GM21737 (cell line): Measurements from ENCODE around the gene CD52.

Experiments used
- ATAC-seq: cut with Tn5 transposase; IDR thresholded peaks from one replicate; pipeline ENCODE4 v1.9.1; 2021; ENCODE audit warnings: mild to moderate bottlenecking, moderate library complexity; ENCODE audit not compliant: unreplicated experiment

Gene CD52

DNA sequence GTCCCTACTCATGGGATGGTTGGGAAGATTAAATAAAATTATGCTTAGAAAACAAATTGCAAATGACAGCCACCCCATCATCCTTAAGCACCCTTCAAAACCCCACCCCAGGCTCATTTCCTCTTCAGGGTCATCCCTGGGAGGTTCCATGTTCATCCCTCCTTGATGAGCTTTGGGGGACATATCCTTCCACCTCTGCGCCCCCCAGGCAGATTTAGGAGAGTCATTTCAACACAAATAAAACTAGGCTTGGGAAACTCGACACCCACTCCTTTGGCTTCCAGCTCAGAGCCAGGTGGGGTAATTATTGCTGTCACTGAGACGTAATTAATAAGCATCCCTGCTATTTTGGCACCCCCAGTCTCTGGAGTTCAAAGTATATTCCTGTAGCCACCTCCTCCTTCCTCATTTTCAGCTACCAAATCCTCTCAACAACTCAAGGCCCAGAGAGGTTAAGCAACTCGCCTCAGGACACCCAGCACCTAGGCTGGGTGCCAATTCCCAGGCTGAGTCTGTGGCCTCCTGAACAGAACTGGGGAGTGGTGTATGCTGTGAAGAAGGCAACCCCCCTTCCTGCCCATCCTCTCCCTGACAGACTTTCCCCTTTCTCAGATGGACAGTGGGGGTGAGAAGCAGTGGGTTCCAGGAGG is 35.6 kb downstream of the CD52 start:
- ATAC-seq = no peak

DNA sequence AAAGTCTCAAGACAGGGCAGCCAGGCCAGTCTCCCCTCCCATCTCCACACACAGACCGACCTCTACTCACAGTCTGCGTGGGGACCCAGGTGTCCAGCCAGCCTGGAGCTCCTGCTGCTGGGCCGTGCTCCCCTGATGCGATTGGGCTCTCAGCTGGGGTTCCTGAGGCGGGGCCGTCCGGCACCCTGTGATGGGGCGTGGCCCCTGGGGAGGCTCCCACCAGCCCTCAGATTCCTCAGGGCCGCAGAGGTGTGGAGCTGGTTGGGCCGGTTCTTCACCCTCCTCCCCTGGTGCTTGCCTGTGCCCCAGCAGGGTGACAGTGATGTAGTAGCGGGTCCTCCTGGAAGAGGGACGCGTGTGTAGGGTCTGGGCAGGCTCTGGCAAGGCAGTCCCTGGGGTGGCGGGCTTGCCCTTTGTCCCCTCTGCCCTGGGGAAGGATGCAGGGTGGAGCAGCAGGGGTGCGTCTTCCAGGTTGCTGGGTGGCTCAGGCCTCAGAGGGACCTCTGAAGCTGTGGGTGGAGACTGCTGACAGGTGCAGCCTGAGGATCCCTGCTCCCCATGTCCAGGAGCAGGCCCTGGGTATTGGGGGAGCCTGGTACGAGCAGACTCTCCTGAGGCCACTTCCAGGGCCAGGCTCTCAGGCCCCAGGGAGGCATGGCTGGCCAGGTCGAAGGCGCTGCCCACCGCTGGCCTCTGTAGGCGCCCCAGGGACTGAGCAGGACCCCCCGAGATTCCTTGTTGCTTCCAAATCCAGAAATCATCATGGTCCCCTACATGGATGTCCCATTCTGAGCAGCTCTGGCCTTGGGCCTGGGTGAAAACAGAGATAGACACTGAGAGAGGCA is 36.4 kb downstream of the CD52 start, which contains the start of gene CRYBG2:
TSS of gene CRYBG2 (minus strand) at position 155 of the 845 bp plus-strand sequence. CDS start 7,473 bp downstream, outside the sequence.
- ATAC-seq = no peak

DNA sequence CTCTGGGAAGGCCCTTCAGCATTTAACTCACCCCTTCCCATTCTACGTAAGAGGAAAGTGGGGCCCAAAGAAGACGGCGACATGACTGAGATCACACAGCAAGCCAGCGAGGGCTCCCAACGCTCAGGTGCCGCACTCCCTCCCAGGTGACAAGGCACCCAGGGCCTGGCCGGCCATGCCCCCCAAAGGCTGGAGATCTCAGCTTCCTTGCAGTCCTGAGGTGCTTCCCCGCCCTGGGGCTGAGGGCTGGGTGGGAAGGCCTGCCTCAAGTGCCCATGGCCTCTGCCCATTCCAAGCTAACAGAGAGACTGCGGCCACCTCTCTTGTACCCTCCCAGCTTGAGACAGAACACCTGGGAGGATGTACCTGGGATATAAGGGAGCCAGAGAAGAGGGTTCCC is 37.2 kb downstream of the CD52 start:
- ATAC-seq = no peak

DNA sequence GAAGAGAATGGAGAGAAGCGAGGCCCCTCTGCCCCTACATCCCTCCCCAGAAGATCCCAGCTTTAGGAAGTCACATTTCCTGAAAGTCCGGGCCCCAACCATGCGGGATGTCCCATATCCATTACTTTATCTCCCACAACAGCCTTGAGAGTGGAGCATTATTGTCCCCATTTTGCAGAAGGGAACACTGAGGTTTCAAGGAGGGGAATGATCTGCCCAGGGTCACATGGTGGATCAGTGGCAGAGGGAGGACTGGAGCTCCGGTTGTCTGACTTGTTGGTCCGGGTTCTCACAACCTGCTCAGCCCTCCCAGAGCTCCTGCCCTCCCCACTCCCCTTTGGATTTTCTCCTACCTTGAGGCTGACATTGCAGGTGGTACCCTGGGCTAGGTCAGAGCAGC is 38.3 kb downstream of the CD52 start:
- ATAC-seq = no peak

DNA sequence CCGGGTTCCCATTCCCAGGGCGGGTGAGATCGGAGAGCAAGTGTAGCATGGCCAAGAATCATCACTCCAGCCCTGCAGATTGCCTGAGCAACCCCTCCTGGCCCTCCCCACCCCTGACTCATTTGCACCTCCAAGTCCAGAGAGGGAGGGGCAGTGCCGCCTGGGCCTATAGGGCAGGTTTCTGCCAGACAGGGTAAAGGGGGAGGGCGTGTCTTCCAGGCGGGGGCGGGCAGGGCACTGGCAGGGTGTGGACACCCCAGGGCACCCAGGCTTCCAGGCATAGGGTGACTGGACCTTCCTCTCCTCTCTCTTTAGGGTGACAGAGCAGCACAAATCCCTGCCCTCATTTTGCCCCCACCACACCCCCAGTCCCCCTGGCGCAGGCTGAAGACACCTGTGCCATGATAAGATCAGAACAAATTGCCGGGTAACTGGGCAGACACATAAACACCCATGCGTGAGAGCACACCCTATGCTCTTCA is 39.4 kb downstream of the CD52 start:
- ATAC-seq = no peak

DNA sequence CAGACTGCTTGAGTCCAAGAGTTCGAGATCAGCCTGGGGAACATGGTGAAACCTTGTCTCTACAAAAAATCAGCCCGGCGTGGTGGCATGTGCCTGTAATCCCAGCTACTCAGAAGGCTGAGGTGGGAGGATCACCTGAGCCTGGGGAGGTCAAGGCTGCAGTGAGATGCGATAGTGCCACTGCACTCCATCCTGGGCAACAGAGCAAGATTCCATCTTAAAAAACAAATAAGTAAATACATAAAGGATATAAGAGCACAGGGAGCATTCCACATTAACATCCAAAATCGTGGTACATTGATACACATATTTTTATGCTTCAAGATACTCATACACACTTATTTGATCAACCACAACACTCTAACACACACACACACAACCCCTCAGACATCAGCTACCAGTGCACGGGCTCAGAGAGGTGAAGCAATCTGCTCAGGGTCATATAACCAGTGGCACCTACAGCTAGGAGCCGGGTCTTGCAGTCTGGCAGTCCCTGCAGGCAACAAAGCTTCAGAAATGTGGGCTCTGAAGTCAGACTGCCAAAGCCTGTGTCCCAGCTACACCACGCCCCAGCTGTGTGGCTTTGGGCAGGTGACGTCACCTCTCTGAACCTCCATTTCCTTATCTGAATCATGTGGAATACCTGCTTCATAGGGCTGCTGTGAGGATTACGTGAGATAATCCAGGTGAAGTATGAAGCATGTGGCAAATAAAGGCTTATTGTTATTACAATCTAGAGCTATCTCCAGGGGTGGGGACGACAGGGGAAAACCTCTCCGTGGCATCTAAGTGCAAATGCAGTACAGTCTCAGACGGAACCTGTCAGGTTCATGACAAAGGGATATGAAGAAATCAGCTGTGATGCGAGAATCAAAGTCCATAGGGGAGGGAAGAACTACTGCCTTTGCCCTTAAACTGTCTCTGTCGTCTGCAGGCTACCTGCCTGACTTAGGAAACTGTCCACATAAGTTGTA is 40.9 kb downstream of the CD52 start:
- ATAC-seq = no peak

DNA sequence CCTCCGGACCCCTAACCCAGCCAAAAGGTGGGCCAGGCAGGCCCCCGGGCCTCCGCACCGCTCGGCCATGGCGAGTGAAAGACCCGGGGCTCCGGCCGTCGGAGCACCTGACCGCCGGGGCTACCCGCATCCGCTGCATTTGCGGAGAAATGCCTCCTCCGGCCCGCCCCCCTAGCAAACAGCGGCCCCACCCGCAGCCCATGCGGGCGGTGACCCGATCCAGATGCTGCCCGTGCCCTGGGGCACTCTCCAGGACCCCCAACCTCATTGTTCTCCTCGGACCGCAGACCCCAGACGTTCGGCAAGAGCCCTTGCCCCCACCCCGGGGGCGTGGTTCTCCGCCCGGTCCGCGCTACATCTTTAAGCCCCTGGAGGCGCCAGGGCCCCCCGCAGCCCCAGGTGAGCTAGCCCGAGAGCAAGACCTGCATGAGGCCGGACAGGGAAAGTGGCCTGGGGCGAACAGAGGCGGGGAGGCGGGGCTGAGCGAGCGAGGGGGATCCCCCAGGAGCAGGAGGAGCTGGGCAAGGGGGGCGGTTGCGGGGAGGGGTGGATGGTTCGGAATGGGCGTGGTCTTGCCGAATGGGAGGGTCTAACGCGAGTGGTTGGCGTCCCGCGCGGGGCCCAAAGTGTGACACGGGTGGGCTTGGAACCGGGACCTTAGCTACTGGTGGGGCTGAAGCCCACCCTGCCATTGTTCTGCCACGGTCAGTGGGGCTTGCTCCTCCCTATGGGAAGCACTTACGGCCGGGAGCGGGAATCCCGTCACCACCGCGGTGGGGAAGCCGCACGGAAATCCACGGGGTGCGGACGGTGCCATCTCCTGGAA is 42.4 kb downstream of the CD52 start:
- no peak for ATAC-seq

DNA sequence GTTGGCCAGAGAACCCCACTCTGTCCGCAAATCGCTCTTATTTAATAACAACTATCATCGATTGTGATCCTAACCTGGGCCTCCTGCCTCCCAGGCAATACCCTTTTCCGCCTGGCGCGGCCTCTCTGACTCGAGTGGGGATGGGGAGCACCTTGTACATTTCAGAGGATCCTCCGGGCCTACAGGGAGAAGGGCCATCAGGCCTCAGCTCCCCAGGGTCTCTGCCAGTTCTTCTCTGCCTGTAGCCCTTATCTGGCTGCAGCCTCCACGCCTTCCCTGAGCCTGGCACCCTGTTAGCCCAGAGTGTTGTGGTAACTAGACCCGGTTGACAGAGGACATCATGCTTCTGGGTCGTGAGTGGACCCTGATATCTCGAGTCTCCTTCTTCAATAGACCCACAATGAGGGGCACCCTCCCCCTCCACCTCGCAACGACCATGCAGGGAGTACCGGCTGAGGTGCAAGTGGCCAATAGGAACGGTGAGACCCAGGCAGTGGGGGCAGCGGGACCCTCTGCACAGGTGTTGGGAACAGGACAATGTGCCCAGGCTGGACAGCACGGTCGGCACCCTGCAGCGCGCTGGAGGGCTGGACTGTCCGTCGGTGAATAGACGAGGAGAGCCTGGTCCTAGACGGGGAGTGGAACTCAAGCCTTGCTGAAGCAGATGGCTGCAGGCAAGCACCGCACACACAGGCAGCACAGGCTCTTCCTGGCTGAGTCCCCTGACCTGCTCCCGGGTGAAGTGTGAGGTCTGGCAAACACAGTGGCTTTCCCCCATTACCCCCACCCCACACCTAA is 43.2 kb downstream of the CD52 start:
- ATAC-seq = no peak

DNA sequence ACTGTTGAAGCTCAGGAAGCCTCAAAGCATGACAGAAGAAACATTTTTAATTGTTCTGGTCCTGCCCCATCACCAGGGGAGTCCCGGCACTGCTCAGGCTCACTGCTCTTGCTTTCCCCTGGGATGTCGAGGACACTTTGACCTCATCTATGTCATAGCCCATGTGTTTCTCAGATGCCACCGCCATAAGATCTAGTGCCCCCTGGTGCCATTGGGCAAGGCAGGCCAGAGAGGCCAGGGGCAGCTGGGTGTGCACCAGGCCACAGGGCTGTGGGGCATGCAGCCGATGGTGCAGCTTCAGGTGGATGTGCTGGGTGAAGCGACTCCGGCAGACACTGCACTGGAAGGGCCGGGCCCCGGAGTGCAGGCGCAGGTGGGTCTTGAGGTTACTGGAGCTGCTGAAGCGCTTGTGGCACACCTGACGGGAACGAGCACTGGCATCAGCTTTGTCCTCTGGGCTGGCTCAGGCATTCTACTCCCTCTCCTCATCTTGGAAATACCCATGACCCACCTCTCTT is 43.9 kb downstream of the CD52 start:
- no peak for ATAC-seq

DNA sequence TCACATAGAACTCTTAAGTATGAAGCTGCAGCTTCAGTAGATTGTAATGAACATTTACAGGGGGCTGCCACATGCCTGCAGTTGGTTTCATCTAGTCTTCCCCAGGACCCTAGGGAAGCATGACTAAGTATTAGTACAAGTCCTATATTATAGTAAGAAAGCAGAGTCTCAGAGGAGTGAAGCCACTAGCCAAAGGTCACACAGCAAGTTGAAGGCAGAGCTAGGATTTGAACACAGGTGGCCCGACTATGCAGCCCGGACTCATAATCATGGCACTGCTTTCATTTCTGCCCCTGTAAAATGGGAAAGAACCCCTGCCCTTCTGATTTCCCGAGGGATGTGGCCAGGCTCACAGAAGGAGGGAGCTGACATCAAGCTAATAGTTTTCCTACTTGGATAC is 44.6 kb downstream of the CD52 start:
- ATAC-seq = no peak

DNA sequence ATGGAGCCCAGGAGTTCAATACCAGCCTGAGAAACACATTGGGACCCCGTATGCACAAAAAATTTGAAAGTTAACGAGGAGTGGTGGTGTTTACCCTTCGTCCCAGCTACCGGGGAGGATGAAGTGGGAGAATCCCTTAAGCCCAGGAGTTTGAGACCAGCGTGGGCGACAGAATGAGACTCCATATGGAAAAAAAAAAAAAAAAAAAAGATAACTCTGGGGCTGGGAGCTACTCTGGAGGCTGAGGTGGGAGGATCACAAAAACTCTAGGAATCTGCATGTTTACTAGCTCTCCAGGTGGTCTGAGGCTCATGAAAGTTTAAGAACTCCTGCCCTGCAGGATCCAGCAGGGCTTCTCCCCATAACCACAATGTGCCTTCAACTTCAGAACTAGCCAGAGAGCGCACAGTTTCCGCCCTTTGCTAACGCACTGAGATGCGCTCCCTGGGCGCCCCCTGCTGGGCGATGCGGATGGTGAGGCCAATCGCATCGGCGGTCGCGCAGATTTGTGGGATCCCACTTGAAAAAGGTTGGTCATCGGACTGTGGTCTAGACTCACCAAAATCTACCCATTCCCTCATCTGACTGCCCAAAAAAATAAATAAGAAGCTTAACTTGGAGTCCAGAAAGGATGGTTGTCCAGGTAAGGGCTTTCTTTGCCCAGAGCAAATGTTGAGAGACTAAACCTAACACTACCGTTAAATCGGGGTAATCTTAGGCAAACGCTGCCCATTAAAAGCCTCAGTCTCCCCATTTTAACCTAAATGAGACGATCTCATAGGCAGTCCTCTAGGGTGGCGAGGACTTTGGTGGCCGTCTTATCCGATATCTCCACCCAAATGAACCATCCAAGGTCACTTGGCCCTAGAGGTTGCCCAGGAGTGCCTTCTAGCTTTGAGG is 46.0 kb downstream of the CD52 start:
- ATAC-seq = no peak

DNA sequence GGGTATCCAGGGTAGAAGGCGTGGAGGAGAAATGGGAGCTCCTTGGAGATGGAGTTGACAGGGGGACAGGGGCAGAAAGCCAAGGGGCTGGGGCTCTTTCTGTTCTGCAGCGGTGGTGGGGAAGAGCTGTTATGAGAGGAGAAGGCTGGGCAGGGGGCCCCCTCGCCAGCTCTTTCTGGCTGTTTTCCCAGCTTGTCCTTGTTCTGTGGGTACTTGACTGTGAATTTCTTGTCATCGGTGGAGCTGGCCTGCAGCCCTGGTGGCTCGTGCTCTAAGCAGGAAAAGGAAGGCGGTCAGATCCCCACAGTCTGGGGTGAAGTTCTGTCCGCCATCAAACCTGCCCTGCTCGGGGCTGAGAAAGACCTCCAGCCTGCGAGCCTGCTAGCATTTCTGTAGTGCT is 47.2 kb downstream of the CD52 start:
- no peak for ATAC-seq

DNA sequence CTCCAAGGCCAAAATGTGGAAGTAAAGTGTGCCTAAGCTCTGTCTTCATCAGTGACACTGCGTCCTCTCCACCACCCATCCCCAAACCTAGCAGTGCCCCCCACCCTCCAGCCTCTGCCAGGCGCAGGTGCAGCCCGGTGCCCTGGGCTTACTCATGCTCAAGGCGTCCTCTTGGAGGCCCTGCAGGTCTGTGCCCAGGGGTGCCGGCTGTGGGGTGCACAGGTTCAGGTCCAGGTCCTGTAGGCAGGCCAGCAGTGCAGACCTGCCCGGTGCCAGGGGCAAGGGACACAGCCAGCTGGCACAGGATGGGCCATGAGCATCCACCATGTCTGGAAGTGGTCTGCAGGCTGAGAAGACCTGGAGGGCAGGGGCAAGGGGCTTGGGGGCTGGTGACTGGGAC is 49.7 kb downstream of the CD52 start:
- no peak for ATAC-seq

DNA sequence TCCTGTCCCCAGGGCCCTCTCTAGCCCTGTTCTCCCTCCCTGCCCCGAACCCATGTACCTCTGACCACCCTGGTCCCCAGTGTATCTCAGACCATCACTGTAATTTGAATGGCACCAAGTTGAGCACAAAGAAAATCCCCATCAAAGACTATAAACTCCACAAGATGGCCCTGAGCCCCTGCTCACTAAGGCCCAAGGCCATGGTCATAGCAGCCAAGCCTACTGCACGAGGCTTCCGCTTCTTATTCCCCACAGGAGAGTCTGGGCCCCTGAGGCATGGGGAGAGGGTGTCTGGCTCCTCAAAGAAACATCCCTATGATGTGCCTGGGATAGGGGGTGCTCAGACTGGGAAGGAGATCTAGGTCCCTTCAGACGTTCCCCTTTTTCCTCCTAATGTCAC is 50.2 kb downstream of the CD52 start:
- ATAC-seq = no peak

DNA sequence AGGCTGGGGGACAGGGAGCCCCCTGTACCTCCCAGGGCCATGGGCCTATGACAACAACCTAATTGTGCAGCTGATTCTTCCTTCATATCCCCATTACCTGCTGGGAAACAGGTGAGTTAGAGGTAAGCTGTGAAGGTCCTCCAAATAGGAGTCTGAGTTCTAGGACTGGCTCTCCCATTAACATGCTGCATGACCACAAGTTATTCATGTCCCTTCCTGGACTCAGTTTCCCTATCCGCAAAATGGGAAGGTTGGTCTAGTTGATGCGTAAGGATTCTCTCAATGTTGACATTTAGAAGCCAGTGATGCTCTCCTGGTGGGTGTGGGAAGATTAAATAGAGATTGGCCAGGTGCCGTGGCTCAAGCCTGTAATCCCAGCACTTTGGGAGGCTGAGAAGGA is 50.7 kb downstream of the CD52 start:
- ATAC-seq = no peak
